ENCODE measurements around the gene LRPAP1. TPM values are rescaled to one million over a fixed set of nuclear protein-coding genes. Genes with fewer than 3 reads are reported as not detected.

LRPAP1 gene
- total RNA-seq, 2 experiments from 2014 or later: 58.2 to 61.2 TPM

GRCh38 chr4:3511187-3511586 lies 21.0 kb downstream of the LRPAP1 start:
- no peaks in the 10 kb centered on the region for H3K4me1 Mint-ChIP-seq
- peaks cover 48% of the 10 kb centered on the region for H3K36me3 Mint-ChIP-seq
- no peak overlapping the region for H3K27ac Mint-ChIP-seq
- no peak overlapping the region for H3K4me3 Mint-ChIP-seq
- H3K9me3 Mint-ChIP-seq: no peaks in the 10 kb centered on the region
- no peak for DNase-seq
- H3K27me3 Mint-ChIP-seq: no peaks in the 10 kb centered on the region

- no peaks in the 10 kb centered on the region for H3K9me3 Mint-ChIP-seq
- DNase-seq: no peak
- no peak overlapping the region for H3K27ac Mint-ChIP-seq
- H3K4me1 Mint-ChIP-seq: no peaks in the 10 kb centered on the region
- H3K36me3 Mint-ChIP-seq: peaks cover 48% of the 10 kb centered on the region
- no peak overlapping the region for H3K4me3 Mint-ChIP-seq
- no peaks in the 10 kb centered on the region for H3K27me3 Mint-ChIP-seq
These were observed 21.7 kb downstream of the LRPAP1 start for GRCh38 chr4:3510481-3510880.

DNA sequence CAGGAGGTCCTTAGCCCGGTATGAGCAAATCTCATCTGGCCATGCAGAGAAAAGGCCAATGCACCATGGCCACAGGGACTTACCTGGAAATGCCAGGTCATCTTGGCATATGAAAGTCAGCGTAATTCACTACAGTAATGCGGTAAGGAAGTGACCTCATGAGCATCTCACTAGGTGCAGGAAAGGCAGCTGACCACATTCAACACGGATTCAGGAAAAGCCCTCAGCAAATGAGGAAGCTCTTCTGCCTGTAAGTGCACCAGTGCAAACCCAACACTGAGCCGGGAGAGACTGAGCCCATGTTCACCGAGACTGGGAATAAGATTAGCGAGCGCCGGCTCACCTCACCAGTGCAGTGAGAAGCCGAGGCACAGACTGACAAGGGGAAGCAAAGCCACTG lies 23.7 kb downstream of the LRPAP1 start:
- H3K9me3 Mint-ChIP-seq: no peaks in the 10 kb centered on the region
- no peak overlapping the region for H3K4me3 Mint-ChIP-seq
- H3K36me3 Mint-ChIP-seq: peaks cover 46% of the 10 kb centered on the region
- H3K27ac Mint-ChIP-seq: no peak overlapping the region
- DNase-seq: no peak
- no peaks in the 10 kb centered on the region for H3K27me3 Mint-ChIP-seq
- H3K4me1 Mint-ChIP-seq: no peaks in the 10 kb centered on the region

- Mint-ChIP-seq H3K27me3 (no peaks in the 10 kb centered on the region), H3K36me3 (peaks cover 19% of the 10 kb centered on the region)
- no peak for DNase-seq
These were observed 27.0 kb downstream of the LRPAP1 start for GRCh38 chr4:3505231-3505630.

GRCh38 chr4:3502941-3503936 lies 29.0 kb downstream of the LRPAP1 start:
- Mint-ChIP-seq H3K9me3 (no peaks in the 10 kb centered on the region), H3K4me3 (no peak overlapping the region), H3K27ac (no peak overlapping the region), H3K4me1 (peaks cover 1% of the 10 kb centered on the region), H3K27me3 (no peaks in the 10 kb centered on the region), H3K36me3 (peaks cover 8% of the 10 kb centered on the region)
- no peak for DNase-seq

More at GRCh38 chr4:3505231-3505630, 27.0 kb downstream of the LRPAP1 start:
- H3K4me3 Mint-ChIP-seq: no peak overlapping the region
- H3K27ac Mint-ChIP-seq: no peak overlapping the region
- peaks cover 1% of the 10 kb centered on the region for H3K4me1 Mint-ChIP-seq
- H3K9me3 Mint-ChIP-seq: no peaks in the 10 kb centered on the region

DNA sequence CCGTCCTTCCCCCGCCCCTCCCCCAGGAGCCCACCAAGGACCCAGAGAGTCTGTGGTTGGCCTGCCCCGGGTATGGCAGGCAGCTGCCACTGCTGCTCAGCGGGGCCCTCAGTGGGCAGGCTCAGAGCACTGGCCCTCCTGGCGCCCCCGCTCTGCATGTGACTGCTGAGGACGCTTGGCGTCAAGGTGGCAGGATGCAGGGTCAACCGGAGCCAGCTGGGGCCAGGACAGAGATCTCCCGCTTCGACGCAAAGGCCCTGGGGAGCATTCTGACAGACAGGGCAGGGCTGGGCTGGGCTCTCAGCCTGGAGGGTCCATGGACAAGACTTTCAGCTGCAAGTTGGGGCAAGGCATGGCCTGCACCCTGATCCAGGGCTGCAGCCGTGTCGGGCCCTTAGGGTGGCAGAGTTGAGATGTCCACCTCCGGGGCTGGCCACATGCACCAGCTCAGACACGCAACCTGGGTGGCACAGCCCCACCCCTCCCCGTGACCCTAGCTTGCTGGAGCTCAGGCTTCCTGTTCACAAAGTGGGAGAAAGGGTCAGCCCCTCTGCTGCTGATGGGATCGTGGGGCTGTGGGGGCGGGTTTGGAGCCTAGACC lies 30.3 kb downstream of the LRPAP1 start:
- DNase-seq: no peak
- Mint-ChIP-seq H3K27me3 (no peaks in the 10 kb centered on the region), H3K4me3 (no peak overlapping the region), H3K27ac (no peak overlapping the region), H3K4me1 (peaks cover 1% of the 10 kb centered on the region), H3K36me3 (peaks cover 5% of the 10 kb centered on the region), H3K9me3 (no peaks in the 10 kb centered on the region)

GRCh38 chr4:3501126-3501824 lies 30.9 kb downstream of the LRPAP1 start:
- H3K4me3 Mint-ChIP-seq: no peak overlapping the region
- H3K27ac Mint-ChIP-seq: no peak overlapping the region
- H3K9me3 Mint-ChIP-seq: no peaks in the 10 kb centered on the region
- peaks cover 1% of the 10 kb centered on the region for H3K4me1 Mint-ChIP-seq
- peaks cover 2% of the 10 kb centered on the region for H3K36me3 Mint-ChIP-seq
- no peak for DNase-seq
- no peaks in the 10 kb centered on the region for H3K27me3 Mint-ChIP-seq

DNA sequence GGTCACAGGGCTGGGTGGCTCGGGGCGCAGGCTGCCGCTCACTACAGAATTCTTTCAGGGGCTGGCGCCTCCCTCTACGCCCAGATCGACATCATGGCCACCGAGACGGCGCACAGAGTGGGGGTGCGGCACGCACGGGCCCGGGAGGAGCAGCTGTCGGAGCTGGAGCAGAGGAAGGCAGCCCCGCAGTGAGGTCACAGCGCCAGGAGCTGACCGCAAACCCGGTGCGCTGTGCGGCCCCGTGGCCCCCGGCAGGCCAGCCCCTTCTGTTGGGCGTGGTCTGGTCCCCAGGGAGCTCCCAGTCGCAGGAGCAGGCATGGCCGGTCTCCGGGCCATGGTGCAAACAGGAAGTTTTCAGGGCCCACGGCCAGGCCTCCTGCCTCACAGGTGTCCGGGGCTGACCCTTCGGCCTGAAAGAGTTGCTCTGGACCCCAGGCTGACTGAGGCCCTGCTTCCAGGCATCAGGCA lies 31.6 kb downstream of the LRPAP1 start:
- H3K4me1 Mint-ChIP-seq: peaks cover 1% of the 10 kb centered on the region
- no peak overlapping the region for H3K27ac Mint-ChIP-seq
- H3K27me3 Mint-ChIP-seq: peaks cover 5% of the 10 kb centered on the region
- no peaks in the 10 kb centered on the region for H3K9me3 Mint-ChIP-seq
- no peak for DNase-seq
- H3K4me3 Mint-ChIP-seq: no peak overlapping the region
- H3K36me3 Mint-ChIP-seq: peaks cover 2% of the 10 kb centered on the region

GRCh38 chr4:3500111-3500510 lies 32.1 kb downstream of the LRPAP1 start:
- DNase-seq: no peak
- H3K9me3 Mint-ChIP-seq: no peaks in the 10 kb centered on the region
- no peak overlapping the region for H3K27ac Mint-ChIP-seq
- H3K4me1 Mint-ChIP-seq: peaks cover 1% of the 10 kb centered on the region
- H3K27me3 Mint-ChIP-seq: peaks cover 9% of the 10 kb centered on the region
- no peak overlapping the region for H3K4me3 Mint-ChIP-seq
- no peaks in the 10 kb centered on the region for H3K36me3 Mint-ChIP-seq

- no peak for DNase-seq
- H3K27ac Mint-ChIP-seq: no peak overlapping the region
- no peaks in the 10 kb centered on the region for H3K36me3 Mint-ChIP-seq
- H3K4me3 Mint-ChIP-seq: no peak overlapping the region
- H3K4me1 Mint-ChIP-seq: peaks cover 1% of the 10 kb centered on the region
- H3K9me3 Mint-ChIP-seq: no peaks in the 10 kb centered on the region
- peaks cover 11% of the 10 kb centered on the region for H3K27me3 Mint-ChIP-seq
These were observed 32.5 kb downstream of the LRPAP1 start for GRCh38 chr4:3499710-3500109.

GRCh38 chr4:3498901-3499510 lies 33.2 kb downstream of the LRPAP1 start:
- Mint-ChIP-seq H3K4me1 (peaks cover 1% of the 10 kb centered on the region), H3K27ac (no peak overlapping the region), H3K4me3 (no peak overlapping the region), H3K9me3 (no peaks in the 10 kb centered on the region), H3K27me3 (peaks cover 11% of the 10 kb centered on the region), H3K36me3 (no peaks in the 10 kb centered on the region)
- DNase-seq: no peak

GRCh38 chr4:3498407-3498806 lies 33.8 kb downstream of the LRPAP1 start:
- Mint-ChIP-seq H3K27me3 (peaks cover 11% of the 10 kb centered on the region), H3K36me3 (no peaks in the 10 kb centered on the region), H3K9me3 (no peaks in the 10 kb centered on the region), H3K4me1 (peaks cover 1% of the 10 kb centered on the region), H3K27ac (no peak overlapping the region), H3K4me3 (no peak overlapping the region)
- no peak for DNase-seq

DNA sequence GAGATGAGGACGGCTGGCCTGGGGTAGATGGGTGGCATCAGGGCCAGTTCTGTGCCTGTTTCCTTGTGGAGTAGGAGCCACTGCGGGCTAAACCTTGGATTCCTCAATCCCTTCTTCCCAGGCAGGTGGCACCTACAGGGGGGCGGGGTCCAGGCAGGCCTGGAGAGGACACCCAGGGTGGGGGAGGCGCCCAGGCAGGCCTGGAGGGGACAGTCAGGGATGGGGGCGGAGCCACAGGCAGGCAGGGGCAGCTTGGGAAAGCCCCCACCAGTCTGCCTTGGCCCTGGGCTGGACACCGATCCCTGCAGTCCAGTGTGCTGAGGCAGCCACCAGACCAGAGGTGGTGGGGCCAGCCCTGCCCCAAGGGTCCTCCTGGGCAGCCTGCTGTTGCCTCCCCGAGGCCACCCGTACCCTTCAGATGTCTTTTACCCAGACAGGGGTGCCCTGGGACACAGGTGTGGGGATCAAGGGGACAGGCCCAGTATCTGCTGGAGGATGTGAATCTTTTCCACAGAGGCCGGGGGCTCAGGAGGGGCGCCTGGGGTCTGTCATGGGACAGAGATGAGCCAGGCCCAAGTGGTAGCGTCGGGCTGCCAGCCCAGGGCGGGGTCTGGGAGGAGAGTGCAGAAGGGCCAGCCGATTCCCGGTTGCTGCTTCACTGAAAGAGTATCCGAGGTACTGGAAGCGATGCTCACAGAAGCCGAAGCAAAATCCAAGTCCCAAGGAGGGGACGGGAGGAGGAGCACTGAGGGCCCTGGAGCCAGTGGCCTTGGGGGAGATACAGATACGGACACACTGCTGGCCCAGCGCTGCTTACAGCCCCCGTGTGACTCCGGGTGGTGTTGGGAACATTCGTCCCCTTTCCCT lies 34.5 kb downstream of the LRPAP1 start:
- H3K27me3 Mint-ChIP-seq: peaks cover 11% of the 10 kb centered on the region
- no peaks in the 10 kb centered on the region for H3K36me3 Mint-ChIP-seq
- no peaks in the 10 kb centered on the region for H3K4me1 Mint-ChIP-seq
- no peak overlapping the region for H3K4me3 Mint-ChIP-seq
- no peaks in the 10 kb centered on the region for H3K9me3 Mint-ChIP-seq
- DNase-seq: no peak
- H3K27ac Mint-ChIP-seq: no peak overlapping the region

DNA sequence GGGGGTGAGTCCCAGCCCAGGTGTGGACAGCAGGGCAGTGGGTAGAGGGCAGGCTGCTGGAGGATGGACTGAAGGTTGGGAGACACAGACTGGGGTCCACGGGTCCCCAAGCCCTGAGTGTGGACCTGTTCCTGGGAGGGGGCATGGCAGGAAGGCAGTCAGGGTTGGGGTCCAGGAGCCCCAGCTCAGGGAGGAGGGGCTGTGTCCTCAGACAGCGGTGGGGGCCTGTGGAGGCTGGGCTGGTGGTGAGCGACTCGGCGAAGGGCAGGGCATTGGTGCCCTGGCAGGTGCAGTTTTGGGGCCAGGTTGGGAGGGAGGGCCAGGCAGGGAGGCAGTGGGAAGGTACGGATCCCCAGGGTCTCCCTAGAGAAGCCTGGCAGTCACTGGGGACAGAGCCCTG lies 35.1 kb downstream of the LRPAP1 start:
- Mint-ChIP-seq H3K4me3 (no peak overlapping the region), H3K9me3 (no peaks in the 10 kb centered on the region), H3K4me1 (no peaks in the 10 kb centered on the region), H3K27ac (no peak overlapping the region), H3K36me3 (no peaks in the 10 kb centered on the region), H3K27me3 (peaks cover 15% of the 10 kb centered on the region)
- DNase-seq: no peak
